ENCODE results near the gene CAPZB.
A peak's percentile ranks its signal among the peaks of the same experiment; 100 is the strongest.

The CAPZB gene

DNA sequence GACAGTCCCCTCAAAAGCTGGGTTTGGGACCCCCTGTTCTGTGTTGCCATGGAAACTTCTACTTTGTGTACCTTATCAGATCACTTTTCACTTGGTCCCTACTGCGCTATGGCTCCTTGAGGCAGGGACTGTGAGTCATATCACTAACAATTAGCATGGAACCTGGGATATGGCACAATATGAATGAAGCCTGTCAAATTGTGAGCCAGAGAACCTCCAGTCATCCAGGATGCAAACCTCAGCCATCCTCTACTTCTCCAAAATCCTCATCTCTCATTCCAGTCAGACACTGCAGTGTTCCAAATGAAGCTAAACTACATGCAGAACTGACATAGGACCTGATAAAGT, 11.2 kb upstream of the CAPZB start:
- no peaks in the 10 kb centered on the region for H3K9me2 ChIP-seq (replicated peaks; ENCODE audit: insufficient read depth, low read length)
- H3K9me3 ChIP-seq (replicated peaks; ENCODE audit: insufficient read depth, low read length): no peaks in the 10 kb centered on the region
- peaks cover 11% of the 10 kb centered on the region for H3F3A ChIP-seq (ENCODE audit: insufficient read depth, low read length)
- no peaks in the 10 kb centered on the region for H4K20me1 ChIP-seq (ENCODE audit: insufficient read depth, low read length)
- H3K36me3 ChIP-seq (replicated peaks; ENCODE audit: insufficient read depth, low read length): no peaks in the 10 kb centered on the region
- H3K4me2 ChIP-seq (ENCODE audit: low read depth, low read length): peak overlapping the region; percentile 67
- TF ChIP-seq, protein P1, sequence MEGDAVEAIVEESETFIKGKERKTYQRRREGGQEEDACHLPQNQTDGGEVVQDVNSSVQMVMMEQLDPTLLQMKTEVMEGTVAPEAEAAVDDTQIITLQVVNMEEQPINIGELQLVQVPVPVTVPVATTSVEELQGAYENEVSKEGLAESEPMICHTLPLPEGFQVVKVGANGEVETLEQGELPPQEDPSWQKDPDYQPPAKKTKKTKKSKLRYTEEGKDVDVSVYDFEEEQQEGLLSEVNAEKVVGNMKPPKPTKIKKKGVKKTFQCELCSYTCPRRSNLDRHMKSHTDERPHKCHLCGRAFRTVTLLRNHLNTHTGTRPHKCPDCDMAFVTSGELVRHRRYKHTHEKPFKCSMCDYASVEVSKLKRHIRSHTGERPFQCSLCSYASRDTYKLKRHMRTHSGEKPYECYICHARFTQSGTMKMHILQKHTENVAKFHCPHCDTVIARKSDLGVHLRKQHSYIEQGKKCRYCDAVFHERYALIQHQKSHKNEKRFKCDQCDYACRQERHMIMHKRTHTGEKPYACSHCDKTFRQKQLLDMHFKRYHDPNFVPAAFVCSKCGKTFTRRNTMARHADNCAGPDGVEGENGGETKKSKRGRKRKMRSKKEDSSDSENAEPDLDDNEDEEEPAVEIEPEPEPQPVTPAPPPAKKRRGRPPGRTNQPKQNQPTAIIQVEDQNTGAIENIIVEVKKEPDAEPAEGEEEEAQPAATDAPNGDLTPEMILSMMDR (IDR thresholded peaks at IDR 0.05; ENCODE audit: low read length): no peak
- TF ChIP-seq EZH2 (optimal IDR thresholded peaks at IDR 0.05; ENCODE audit: low read depth, low read length) (no peak), EZH2phosphoT487 (IDR thresholded peaks at IDR 0.05; ENCODE audit: low read length) (no peak)
- no peaks in the 10 kb centered on the region for H3K27me3 ChIP-seq (replicated peaks; ENCODE audit: insufficient read depth, low read length)
- H2AFZ ChIP-seq (ENCODE audit: low read length): peak overlapping the region; percentile 75
- 0 out of 2 replicates have a peak overlapping the region, but pooled peaks have one; percentile 20 for H3K9ac ChIP-seq (ENCODE audit: low read length)
- H3K27ac ChIP-seq (ENCODE audit: low read length): peak overlapping the region; percentile 63; the same call in 1 of the 2 replicates
- H3K4me1 ChIP-seq (ENCODE audit: low read length): peaks cover 18% of the 10 kb centered on the region
- no peaks in the 10 kb centered on the region for H3K79me2 ChIP-seq (ENCODE audit: low read length)
- peak overlapping the region; percentile 35 for H3K4me3 ChIP-seq (ENCODE audit: low read length)
- no peak for DNase-seq

DNA sequence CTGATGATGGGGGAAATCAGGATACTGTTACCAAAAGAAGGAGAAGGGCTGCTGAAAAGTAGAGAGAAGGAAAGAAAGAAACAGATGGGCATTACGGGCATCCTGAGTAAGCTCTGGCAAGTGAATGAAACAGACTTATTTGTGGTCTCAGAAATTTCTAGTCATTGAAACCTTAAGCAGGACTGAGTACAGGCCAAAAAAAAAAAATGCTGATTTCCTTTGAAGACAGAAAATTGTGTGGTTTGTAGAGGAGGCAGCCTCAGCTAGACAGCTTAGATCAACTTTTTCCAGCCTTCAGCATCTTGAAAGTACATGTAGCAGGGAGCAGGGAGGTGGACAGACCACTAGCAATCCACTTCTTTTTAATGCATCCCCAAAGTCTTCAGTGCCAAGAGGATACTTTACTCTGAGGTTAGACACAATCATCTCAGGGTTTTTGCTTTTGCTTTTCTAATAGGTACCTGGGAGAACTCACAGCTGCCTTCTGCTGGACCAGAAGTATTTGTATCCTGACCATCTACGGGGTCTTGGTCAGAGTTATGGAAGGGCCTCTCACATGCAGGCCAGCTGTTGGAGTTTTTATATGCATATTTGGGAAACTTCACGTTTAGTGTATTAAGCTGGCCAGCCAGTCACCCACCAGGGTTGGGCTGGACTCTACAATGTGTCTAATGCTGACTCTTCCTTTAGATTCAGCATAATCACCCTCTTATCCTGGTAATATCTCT, 10.6 kb upstream of the CAPZB start:
- peak overlapping the region; percentile 63; the same call in 1 of the 2 replicates for H3K27ac ChIP-seq (ENCODE audit: low read length)
- peak overlapping the region; percentile 35 for H3K4me3 ChIP-seq (ENCODE audit: low read length)
- H3K9me2 ChIP-seq (replicated peaks; ENCODE audit: insufficient read depth, low read length): no peaks in the 10 kb centered on the region
- H2AFZ ChIP-seq (ENCODE audit: low read length): peak overlapping the region; percentile 75
- H3K79me2 ChIP-seq (ENCODE audit: low read length): no peaks in the 10 kb centered on the region
- peak; percentile 70 for DNase-seq
- H3K9me3 ChIP-seq (replicated peaks; ENCODE audit: insufficient read depth, low read length): no peaks in the 10 kb centered on the region
- no peaks in the 10 kb centered on the region for H4K20me1 ChIP-seq (ENCODE audit: insufficient read depth, low read length)
- peaks cover 11% of the 10 kb centered on the region for H3F3A ChIP-seq (ENCODE audit: insufficient read depth, low read length)
- H3K27me3 ChIP-seq (replicated peaks; ENCODE audit: insufficient read depth, low read length): no peaks in the 10 kb centered on the region
- TF ChIP-seq, protein P1 (IDR thresholded peaks at IDR 0.05; ENCODE audit: low read length): no peak
- TF ChIP-seq EZH2 (optimal IDR thresholded peaks at IDR 0.05; ENCODE audit: low read depth, low read length) (no peak), EZH2phosphoT487 (IDR thresholded peaks at IDR 0.05; ENCODE audit: low read length) (no peak)
- peaks cover 18% of the 10 kb centered on the region for H3K4me1 ChIP-seq (ENCODE audit: low read length)
- H3K9ac ChIP-seq (ENCODE audit: low read length): peak overlapping the region; percentile 20; the same call in 1 of the 2 replicates
- H3K36me3 ChIP-seq (replicated peaks; ENCODE audit: insufficient read depth, low read length): no peaks in the 10 kb centered on the region
- H3K4me2 ChIP-seq (ENCODE audit: low read depth, low read length): peak overlapping the region; percentile 67

DNA sequence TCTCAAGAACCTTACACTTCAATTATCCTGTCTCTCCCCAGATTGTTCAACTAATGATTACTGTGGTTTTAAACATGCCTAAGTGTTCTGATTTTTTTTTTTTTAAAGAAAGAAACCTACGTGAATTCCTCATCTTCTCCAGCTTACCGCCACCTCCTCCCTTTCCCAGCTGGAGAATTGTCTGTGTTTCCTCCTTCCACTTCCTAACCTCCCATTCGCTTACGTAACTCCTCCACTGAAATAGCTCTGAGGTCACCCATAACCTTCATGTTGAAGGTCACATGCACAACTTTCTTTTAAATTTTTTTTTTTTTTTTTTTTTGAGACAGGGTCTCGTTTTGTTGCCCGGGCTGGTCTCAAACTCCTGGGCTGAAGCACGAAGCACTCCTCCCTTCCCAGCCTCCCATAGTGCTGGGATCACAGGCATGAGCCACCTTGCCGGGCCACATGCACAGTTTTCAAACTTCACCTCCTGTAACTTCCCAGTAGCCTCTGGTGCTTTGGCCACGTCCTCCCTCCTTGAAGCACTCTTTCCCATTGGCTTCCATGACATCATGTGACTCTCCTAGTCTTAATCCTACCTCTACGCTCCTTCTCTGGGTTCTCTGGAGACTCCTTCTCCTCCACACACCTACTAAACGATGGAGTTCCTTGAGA, 9.8 kb upstream of the CAPZB start:
- Histone ChIP-seq H3K36me3 (replicated peaks; ENCODE audit: insufficient read depth, low read length) (no peaks in the 10 kb centered on the region), H3K79me2 (ENCODE audit: low read length) (no peaks in the 10 kb centered on the region), H3K9me2 (replicated peaks; ENCODE audit: insufficient read depth, low read length) (no peaks in the 10 kb centered on the region), H2AFZ (ENCODE audit: low read length) (peak overlapping the region; percentile 75), H3K4me3 (ENCODE audit: low read length) (peak overlapping the region; percentile 35; the same call in 1 of the 2 replicates), H3K9me3 (replicated peaks; ENCODE audit: insufficient read depth, low read length) (no peaks in the 10 kb centered on the region), H3K27ac (ENCODE audit: low read length) (peak overlapping the region; percentile 63; the same call in 1 of the 2 replicates), H3K4me2 (ENCODE audit: low read depth, low read length) (peak overlapping the region; percentile 67), H3K27me3 (replicated peaks; ENCODE audit: insufficient read depth, low read length) (no peaks in the 10 kb centered on the region), H4K20me1 (ENCODE audit: insufficient read depth, low read length) (no peaks in the 10 kb centered on the region), H3K4me1 (ENCODE audit: low read length) (peaks cover 18% of the 10 kb centered on the region), H3F3A (ENCODE audit: insufficient read depth, low read length) (peaks cover 11% of the 10 kb centered on the region), H3K9ac (ENCODE audit: low read length) (peak overlapping the region; percentile 20; the same call in 1 of the 2 replicates)
- no peak for DNase-seq
- TF ChIP-seq, protein P1 (IDR thresholded peaks at IDR 0.05; ENCODE audit: low read length): no peak
- no peak for TF ChIP-seq EZH2 (optimal IDR thresholded peaks at IDR 0.05; ENCODE audit: low read depth, low read length)
- no peak for TF ChIP-seq EZH2phosphoT487 (IDR thresholded peaks at IDR 0.05; ENCODE audit: low read length)
